ELF-1 (cell line): Measurements from ENCODE around the gene GPR108.
A peak's percentile ranks its signal among the peaks of the same experiment; 100 is the strongest.
"Not testable (repeated sequence)": the region's sequence is repeated elsewhere in the genome, so short reads cannot be mapped to it uniquely, and the experiment has no call there.

ENCODE experiments used
- DNase-seq: peaks from one replicate; pipeline ENCODE4 v3.0.0-alpha.2; 2016; ENCODE audit warnings: low read depth, low spot score

Gene GPR108

GRCh38 chr19:6720369-6721137 is 16.8 kb downstream of the GPR108 start, which contains the start of gene C3:
Gene C3 (minus strand): TSS chr19:6720650. CDS start chr19:6720589, 61 bp downstream.
- no peak for DNase-seq

- no peak for DNase-seq
Observed at GRCh38 chr19:6719992-6720368, 17.4 kb downstream of the GPR108 start.

GRCh38 chr19:6719540-6719861 is 17.9 kb downstream of the GPR108 start:
- no peak for DNase-seq

- DNase-seq = peak; percentile 87
Observed at GRCh38 chr19:6718741-6719539, 18.4 kb downstream of the GPR108 start.

GRCh38 chr19:6718111-6718740 is 19.2 kb downstream of the GPR108 start:
- DNase-seq = no peak

- no peak for DNase-seq
Observed at GRCh38 chr19:6717441-6717971, 19.9 kb downstream of the GPR108 start.

GRCh38 chr19:6717036-6717435 is 20.3 kb downstream of the GPR108 start:
- DNase-seq = no peak

GRCh38 chr19:6716610-6716970 is 20.8 kb downstream of the GPR108 start:
- DNase-seq = no peak

- no peak for DNase-seq
Observed at GRCh38 chr19:6714749-6715555, 22.4 kb downstream of the GPR108 start.

GRCh38 chr19:6713773-6714692 is 23.3 kb downstream of the GPR108 start:
- no peak for DNase-seq

- DNase-seq = no peak
Observed at GRCh38 chr19:6712692-6713670, 24.4 kb downstream of the GPR108 start.

- DNase-seq = no peak
Observed at GRCh38 chr19:6712231-6712630, 25.1 kb downstream of the GPR108 start.

GRCh38 chr19:6711605-6712004 is 25.8 kb downstream of the GPR108 start:
- DNase-seq = no peak

- DNase-seq = no peak
Observed at GRCh38 chr19:6711078-6711361, 26.4 kb downstream of the GPR108 start.

- peak; percentile 25 for DNase-seq
Observed at GRCh38 chr19:6710273-6711077, 26.9 kb downstream of the GPR108 start.

GRCh38 chr19:6709549-6709948 is 27.8 kb downstream of the GPR108 start:
- no peak for DNase-seq

- not testable (repeated sequence) for DNase-seq
Observed at GRCh38 chr19:6708913-6709312, 28.5 kb downstream of the GPR108 start.

- no peak for DNase-seq
Observed at GRCh38 chr19:6708346-6708745, 29.0 kb downstream of the GPR108 start.

- DNase-seq = no peak
Observed at GRCh38 chr19:6707658-6708018, 29.7 kb downstream of the GPR108 start.
